ENCODE measurements around the gene KIR3DL2. TPM values are rescaled to one million over a fixed set of nuclear protein-coding genes. Genes with fewer than 3 reads are reported as not detected.
"Not testable (repeated sequence)": the region's sequence is repeated elsewhere in the genome, so short reads cannot be mapped to it uniquely, and the experiment has no call there.

The KIR3DL2 gene
- polyA plus RNA-seq, 1 of the 3 experiments (the other 2 are of a cell fraction), result not detected

DNA sequence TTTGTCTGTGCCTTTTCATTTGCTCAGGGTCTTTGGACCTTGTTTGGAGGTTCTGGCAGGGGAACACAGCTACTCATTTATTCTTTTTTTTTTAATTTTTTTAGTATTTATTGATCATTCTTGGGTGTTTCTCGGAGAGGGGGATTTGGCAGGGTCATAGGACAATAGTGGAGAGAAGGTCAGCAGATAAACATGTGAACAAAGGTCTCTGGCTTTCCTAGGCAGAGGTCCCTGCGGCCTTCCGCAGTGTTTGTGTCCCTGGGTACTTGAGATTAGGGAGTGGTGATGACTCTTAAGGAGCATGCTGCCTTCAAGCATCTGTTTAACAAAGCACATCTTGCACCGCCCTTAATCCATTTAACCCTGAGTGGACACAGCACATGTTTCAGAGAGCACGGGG lies 57.7 kb downstream of the KIR3DL2 start:
- peaks cover 37% of the 10 kb centered on the region; the same call in 1 of the 2 replicates for H3K27me3 ChIP-seq (ENCODE audit: insufficient read depth)
- DNase-seq; CTCF ChIA-PET; H3K27ac ChIP-seq (ENCODE audit: low read depth in 2 of 2, low read length in 1 of 2); H3K9me3 ChIP-seq; H3F3A ChIP-seq (replicated peaks; ENCODE audit: insufficient read depth); H4K20me1 ChIP-seq (ENCODE audit: insufficient read depth); H3K9ac ChIP-seq; H3K36me3 ChIP-seq (replicated peaks in 1 of 2; ENCODE audit: control insufficient read depth in 1 of 2, insufficient read depth in 2 of 2, low read length in 1 of 2); H3K4me1 ChIP-seq (ENCODE audit: control insufficient read depth in 1 of 2, insufficient read depth in 2 of 2, low read depth in 1 of 2, low read length in 1 of 2); H2AFZ ChIP-seq (ENCODE audit: low read depth); H3K79me2 ChIP-seq (ENCODE audit: insufficient read depth); POLR2A ChIA-PET; H3K4me2 ChIP-seq; H3K9me2 ChIP-seq; H3K4me3 ChIP-seq (ENCODE audit: low read depth in 2 of 2, low read length in 1 of 2): not testable (repeated sequence)
- 31% methylated on average over 3 of the region's 5 CpGs for WGBS (ENCODE audit: low lambda C conversion rate)

Small RNAs within 50 kb of the gene (small RNA-seq; reads per million reads assigned to genes)
- gene RNU6-222P, result 0.06 to 5.7 (median 1.8) reads per million in 7 experiments

Other genes with a start within 250 kb of the KIR3DL2 start
- not detected in 2 replicates for gene LILRB1, start 220.0 kb upstream of the KIR3DL2 start, polyA plus RNA-seq (2012; rRNA removed)
- gene LILRB4, start 187.5 kb upstream of the KIR3DL2 start, polyA plus RNA-seq (2012; rRNA removed), result not detected in 2 replicates
- not detected in 2 replicates for gene KIR3DL3, start 126.0 kb upstream of the KIR3DL2 start, polyA plus RNA-seq (2012; rRNA removed)
- not detected in 2 replicates for gene KIR2DL3, start 111.9 kb upstream of the KIR3DL2 start, polyA plus RNA-seq (2012; rRNA removed)
- not detected in 2 replicates for gene KIR2DL1, start 80.7 kb upstream of the KIR3DL2 start, polyA plus RNA-seq (2012; rRNA removed)
- not detected in 2 replicates for gene KIR2DL4, start 46.8 kb upstream of the KIR3DL2 start, polyA plus RNA-seq (2012; rRNA removed)
- not detected in 2 replicates for gene KIR3DL1, start 34.0 kb upstream of the KIR3DL2 start, polyA plus RNA-seq (2012; rRNA removed)
- gene KIR2DS4, start 17.8 kb upstream of the KIR3DL2 start, polyA plus RNA-seq (2012; rRNA removed), result not detected in 2 replicates
- not detected in 2 replicates for gene FCAR, start 23.8 kb downstream of the KIR3DL2 start, polyA plus RNA-seq (2012; rRNA removed)
- gene NCR1, start 55.7 kb downstream of the KIR3DL2 start, polyA plus RNA-seq (2012; rRNA removed), result not detected in 2 replicates
- not detected in 2 replicates for gene NLRP7, start 97.1 kb downstream of the KIR3DL2 start, polyA plus RNA-seq (2012; rRNA removed)
- gene NLRP2, start 115.9 kb downstream of the KIR3DL2 start, polyA plus RNA-seq (2012; rRNA removed), result 0.08 and 0.15 TPM in 2 replicates
- 0.12 and 0.24 TPM in 2 replicates for gene GP6, start 187.8 kb downstream of the KIR3DL2 start, polyA plus RNA-seq (2012; rRNA removed)
- gene RDH13, start 212.7 kb downstream of the KIR3DL2 start, polyA plus RNA-seq (2012; rRNA removed), result 8.9 and 9.6 TPM in 2 replicates
- gene EPS8L1, start 225.4 kb downstream of the KIR3DL2 start, polyA plus RNA-seq (2012; rRNA removed), result 9.6 and 12.9 TPM in 2 replicates